HFFc6 (cell line): Measurements from ENCODE around the gene ASTN2. TPM values are rescaled to one million over a fixed set of nuclear protein-coding genes. Genes with fewer than 3 reads are reported as not detected.

ENCODE experiments used
- DNase-seq: peaks from one replicate; pipeline ENCODE4 v3.0.0-alpha.2; 2018
- H3K27ac Mint-ChIP-seq: 2 replicates; pipeline ENCODE4 v1.8.0; 2020; ENCODE audit warnings: mild to moderate bottlenecking, mixed read lengths
- H3K27me3 Mint-ChIP-seq: 2 replicates; pipeline ENCODE4 v1.8.0; 2021; ENCODE audit warnings: mild to moderate bottlenecking, moderate library complexity, mixed read lengths; ENCODE audit not compliant: insufficient read depth
- H3K36me3 Mint-ChIP-seq: 2 replicates; pipeline ENCODE4 v1.8.0; 2021; ENCODE audit warnings: low read depth, mixed read lengths
- H3K4me1 Mint-ChIP-seq: 2 replicates; pipeline ENCODE4 v1.8.0; 2020; ENCODE audit warnings: low read depth, mixed read lengths
- H3K4me3 Mint-ChIP-seq: 2 replicates; pipeline ENCODE4 v1.8.0; 2020; ENCODE audit warnings: mild to moderate bottlenecking, moderate library complexity, mixed read lengths
- H3K9me3 Mint-ChIP-seq: 2 replicates; pipeline ENCODE4 v1.8.0; 2020; ENCODE audit warnings: mild to moderate bottlenecking, mixed read lengths
- total RNA-seq, 6 experiments: library from RNA; stranded (reverse); fragmentation: NEBNext Ultra II Directional; extraction: Animal tissue kit (Norgen Biotek cat#: 25700); gene quantifications; 2 replicates in 1 of 6; 3 replicates in 5 of 6; pipeline ENCODE4 v1.2.3, GENCODE V29; 2021
- TF ChIP-seq, protein P1 (sequence below): fragments of 200-600 bp; sonication (generic); IDR thresholded peaks from 2 replicates; pipeline ENCODE4 v1.5.0; 2021; ENCODE audit warnings: antibody characterized with exemption, mild to moderate bottlenecking

Gene ASTN2
- total RNA-seq, 6 experiments from 2014 or later = 7.3 to 9.7 (median 8.3) TPM

DNA sequence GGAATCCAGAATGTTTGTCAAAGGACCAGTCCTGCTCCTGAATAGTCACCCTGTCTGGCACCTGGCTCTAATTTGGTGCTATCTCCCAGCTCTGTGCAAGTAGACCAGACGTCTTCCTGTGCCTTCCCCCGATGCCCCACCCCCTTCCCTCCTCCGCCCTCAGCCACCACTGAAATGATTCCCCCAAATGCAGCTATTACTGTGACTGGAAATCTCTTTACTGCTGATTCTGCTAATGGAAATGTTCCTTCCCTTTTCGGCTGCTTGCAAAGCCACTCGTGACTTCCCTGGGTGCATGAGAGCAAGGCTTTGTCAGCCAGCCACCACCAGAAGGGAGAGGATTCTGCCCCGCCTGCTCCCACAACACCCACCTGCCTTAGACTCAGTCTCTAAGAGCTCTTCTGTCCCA lies 11.4 kb downstream of the ASTN2 start:
- no peak for DNase-seq
- H3K4me1 Mint-ChIP-seq = no peaks in the 10 kb centered on the region
- H3K4me3 Mint-ChIP-seq = no peak overlapping the region
- no peaks in the 10 kb centered on the region for H3K27me3 Mint-ChIP-seq
- no peaks in the 10 kb centered on the region for H3K36me3 Mint-ChIP-seq
- no peak overlapping the region for H3K27ac Mint-ChIP-seq
- TF ChIP-seq, protein P1, sequence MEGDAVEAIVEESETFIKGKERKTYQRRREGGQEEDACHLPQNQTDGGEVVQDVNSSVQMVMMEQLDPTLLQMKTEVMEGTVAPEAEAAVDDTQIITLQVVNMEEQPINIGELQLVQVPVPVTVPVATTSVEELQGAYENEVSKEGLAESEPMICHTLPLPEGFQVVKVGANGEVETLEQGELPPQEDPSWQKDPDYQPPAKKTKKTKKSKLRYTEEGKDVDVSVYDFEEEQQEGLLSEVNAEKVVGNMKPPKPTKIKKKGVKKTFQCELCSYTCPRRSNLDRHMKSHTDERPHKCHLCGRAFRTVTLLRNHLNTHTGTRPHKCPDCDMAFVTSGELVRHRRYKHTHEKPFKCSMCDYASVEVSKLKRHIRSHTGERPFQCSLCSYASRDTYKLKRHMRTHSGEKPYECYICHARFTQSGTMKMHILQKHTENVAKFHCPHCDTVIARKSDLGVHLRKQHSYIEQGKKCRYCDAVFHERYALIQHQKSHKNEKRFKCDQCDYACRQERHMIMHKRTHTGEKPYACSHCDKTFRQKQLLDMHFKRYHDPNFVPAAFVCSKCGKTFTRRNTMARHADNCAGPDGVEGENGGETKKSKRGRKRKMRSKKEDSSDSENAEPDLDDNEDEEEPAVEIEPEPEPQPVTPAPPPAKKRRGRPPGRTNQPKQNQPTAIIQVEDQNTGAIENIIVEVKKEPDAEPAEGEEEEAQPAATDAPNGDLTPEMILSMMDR = no peak
- H3K9me3 Mint-ChIP-seq = peaks cover 32% of the 10 kb centered on the region

DNA sequence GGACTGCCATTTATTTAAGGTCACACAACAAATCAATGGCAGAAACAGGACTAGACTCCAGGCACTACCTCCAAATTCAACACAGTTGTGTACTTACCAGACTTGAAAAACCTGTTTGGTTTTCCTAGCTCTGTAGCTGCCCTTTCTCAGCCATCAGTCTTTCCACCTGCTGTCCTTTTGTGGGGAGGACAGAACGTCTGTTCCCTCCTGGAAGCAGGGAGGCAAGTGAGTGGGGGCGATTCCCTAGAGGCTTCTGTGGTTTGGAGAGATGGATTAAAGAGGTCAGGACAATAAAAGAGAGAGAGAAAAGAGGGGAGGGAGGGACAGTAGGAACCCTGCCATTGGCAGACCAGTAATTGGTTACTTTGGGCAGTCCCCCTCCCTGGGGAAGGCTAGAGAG lies 14.7 kb downstream of the ASTN2 start:
- Mint-ChIP-seq H3K4me3 (no peak overlapping the region), H3K27ac (no peak overlapping the region), H3K27me3 (no peaks in the 10 kb centered on the region), H3K4me1 (no peaks in the 10 kb centered on the region), H3K36me3 (no peaks in the 10 kb centered on the region), H3K9me3 (peaks cover 30% of the 10 kb centered on the region)
- TF ChIP-seq, protein P1 = no peak
- DNase-seq = no peak

DNA sequence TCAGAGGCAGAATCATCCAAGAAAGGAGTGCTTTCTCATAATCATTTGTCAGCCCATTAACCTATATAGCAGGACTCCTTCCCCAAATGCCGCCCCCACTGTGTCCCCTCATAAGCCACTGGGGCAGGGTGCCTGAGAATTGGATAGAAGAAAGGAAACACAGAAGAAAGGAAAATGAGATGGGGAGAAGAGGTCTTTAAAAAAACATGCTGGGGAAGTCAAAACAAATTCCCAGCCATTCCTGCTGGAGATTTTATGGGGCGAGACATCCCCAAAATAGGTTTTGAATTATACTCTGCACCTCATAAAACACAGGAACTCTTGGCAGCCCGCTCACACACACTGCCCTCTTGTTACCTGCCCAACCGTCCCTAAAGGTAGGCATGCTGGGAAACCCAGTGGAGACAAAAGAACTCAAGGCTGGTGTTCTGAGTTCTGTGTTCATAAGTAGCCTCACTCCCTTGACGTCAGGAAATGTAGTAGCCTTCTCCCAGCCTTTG lies 19.7 kb downstream of the ASTN2 start:
- DNase-seq = no peak
- H3K9me3 Mint-ChIP-seq = peaks cover 45% of the 10 kb centered on the region

DNA sequence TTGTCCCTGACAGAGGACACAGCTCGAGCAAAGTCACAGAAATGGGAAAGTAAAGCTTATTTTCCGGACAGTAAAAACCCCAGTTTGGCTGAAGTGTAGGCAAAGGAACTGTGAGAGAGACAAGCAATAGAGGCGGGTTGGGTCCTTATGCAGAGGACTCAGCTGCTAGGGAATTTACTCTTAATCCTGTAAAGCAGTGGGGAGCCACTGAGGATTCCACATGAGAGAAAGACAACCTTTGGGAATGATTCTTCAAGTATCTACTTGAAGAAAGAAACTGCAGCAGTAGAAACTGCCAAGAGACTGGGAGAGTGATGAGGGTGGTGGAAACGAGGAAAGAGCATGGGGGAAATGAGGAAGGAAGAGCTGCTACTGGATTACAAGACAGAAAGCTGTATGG lies 20.2 kb downstream of the ASTN2 start:
- H3K9me3 Mint-ChIP-seq = peaks cover 45% of the 10 kb centered on the region
- no peak overlapping the region for H3K27ac Mint-ChIP-seq
- no peaks in the 10 kb centered on the region for H3K4me1 Mint-ChIP-seq
- H3K27me3 Mint-ChIP-seq = no peaks in the 10 kb centered on the region; the same call in 1 of the 2 replicates
- H3K4me3 Mint-ChIP-seq = no peak overlapping the region
- H3K36me3 Mint-ChIP-seq = no peaks in the 10 kb centered on the region
- DNase-seq = no peak
- TF ChIP-seq, protein P1 = no peak

More for the DNA sequence above, 19.7 kb downstream of the ASTN2 start:
- H3K36me3 Mint-ChIP-seq = no peaks in the 10 kb centered on the region
- H3K4me1 Mint-ChIP-seq = no peaks in the 10 kb centered on the region
- no peaks in the 10 kb centered on the region; the same call in 1 of the 2 replicates for H3K27me3 Mint-ChIP-seq
- no peak overlapping the region for H3K27ac Mint-ChIP-seq
- TF ChIP-seq, protein P1 = no peak
- H3K4me3 Mint-ChIP-seq = no peak overlapping the region

DNA sequence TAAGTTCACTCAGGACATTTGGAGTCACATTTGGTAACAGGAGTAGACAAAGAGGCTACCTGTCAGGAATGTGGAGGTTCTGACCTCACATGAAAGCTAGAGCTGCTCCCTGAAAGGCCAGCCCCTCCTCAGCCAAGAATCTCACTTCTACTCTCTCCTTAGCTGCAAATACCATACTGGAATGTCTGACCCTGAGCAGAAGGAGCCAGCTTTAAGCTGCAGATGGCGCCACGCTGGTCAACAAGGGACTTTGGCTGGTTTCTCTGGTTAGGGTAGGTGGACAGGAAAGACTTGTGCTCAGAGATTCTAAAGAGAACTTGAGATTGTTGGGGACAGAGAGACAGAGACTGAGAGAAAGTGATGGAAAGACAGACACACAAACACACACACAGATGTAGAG lies 21.9 kb downstream of the ASTN2 start:
- Mint-ChIP-seq H3K36me3 (no peaks in the 10 kb centered on the region), H3K4me1 (no peaks in the 10 kb centered on the region), H3K27ac (no peak overlapping the region), H3K4me3 (no peak overlapping the region), H3K9me3 (peaks cover 40% of the 10 kb centered on the region), H3K27me3 (no peaks in the 10 kb centered on the region; the same call in 1 of the 2 replicates)
- TF ChIP-seq, protein P1 = no peak
- DNase-seq = no peak

DNA sequence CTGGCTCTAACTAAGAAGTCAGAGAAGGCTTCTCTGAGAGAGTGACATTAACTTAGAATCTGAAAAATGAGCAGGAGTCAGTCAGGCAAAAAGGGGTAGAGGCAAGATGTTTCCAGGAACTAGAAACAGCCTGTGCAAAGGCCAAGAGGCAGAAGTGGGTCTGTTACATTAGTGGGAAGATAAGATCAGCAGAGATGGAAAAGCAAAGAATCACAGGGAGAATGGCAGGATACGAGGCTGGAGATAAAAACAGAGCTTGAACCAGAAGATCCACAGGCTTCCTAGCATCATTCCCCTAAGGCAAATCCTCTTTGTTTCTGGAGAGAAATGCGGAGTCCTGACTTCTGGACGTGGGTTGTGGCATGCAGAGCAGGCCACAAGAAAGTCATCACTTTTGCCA lies 27.4 kb downstream of the ASTN2 start:
- Mint-ChIP-seq H3K36me3 (no peaks in the 10 kb centered on the region), H3K9me3 (peaks cover 39% of the 10 kb centered on the region), H3K27ac (no peak overlapping the region), H3K27me3 (no peaks in the 10 kb centered on the region; the same call in 1 of the 2 replicates), H3K4me1 (no peaks in the 10 kb centered on the region), H3K4me3 (no peak overlapping the region)
- no peak for DNase-seq
- TF ChIP-seq, protein P1 = no peak
